ENCODE results near the gene GPR37L1.

DNA sequence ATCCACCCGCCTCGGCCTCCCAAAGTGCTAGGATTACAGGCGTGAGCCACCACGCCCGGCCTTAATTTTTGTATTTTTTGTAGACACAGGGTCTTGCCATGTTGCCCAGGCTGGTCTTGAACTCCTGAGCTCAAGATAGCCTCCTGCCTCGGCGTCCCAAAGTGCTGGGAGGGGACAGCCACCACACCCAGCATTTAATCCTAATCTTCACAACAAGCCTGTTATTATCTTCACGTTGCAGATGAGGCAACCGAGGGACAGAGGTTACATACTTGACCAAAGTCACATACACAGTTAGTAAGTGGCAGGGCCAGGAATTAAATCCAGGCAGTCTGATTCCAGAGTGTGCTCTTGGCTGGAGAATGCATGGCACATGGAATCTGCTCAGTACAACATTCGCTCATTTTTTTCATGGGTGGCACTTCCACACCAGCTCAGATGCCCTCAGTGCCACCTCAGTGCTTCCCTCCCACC lies 4.8 kb upstream of the GPR37L1 start:
- no peak for TF ChIP-seq BACH1 (IDR thresholded peaks at IDR 0.05; ENCODE audit: borderline replicate concordance)
- no peak for TF ChIP-seq SRF (IDR thresholded peaks at IDR 0.05; ENCODE audit: low read depth in 2 of 2, low read length in 2 of 2)
